Measurements from ENCODE around the gene AP4M1. TPM values are rescaled to one million over a fixed set of nuclear protein-coding genes. Genes with fewer than 3 reads are reported as not detected.

Gene AP4M1
- total and polyA plus RNA-seq, 2 donors (not counting 1 experiment from before 2014, with no cell fraction given): 17.2 to 19.6 TPM

GRCh38 chr7:100154651-100155491 is 53.4 kb downstream of the AP4M1 start:
- no peak for TF ChIP-seq EZH2 (IDR thresholded peaks at IDR 0.05; ENCODE audit: low read length, missing control alignments)
- TF ChIP-seq CTCF (conservative IDR thresholded peaks at IDR 0.05 in 1 of 2, IDR thresholded peaks at IDR 0.05 in 1 of 2; ENCODE audit: low read depth in 1 of 2, low read length in 2 of 2): no peak
- no peaks in the 10 kb centered on the region for H4K20me1 ChIP-seq (ENCODE audit: control insufficient read depth, extremely low read depth, insufficient read depth, low read length)
- H3K4me3 ChIP-seq (replicated peaks in 1 of 4; ENCODE audit: control extremely low read depth in 1 of 4, insufficient read depth in 1 of 4, low read depth in 3 of 4, low read length in 4 of 4): no peak overlapping the region
- no peak for DNase-seq (ENCODE audit: low read depth in 2 of 2)
- no peak overlapping the region for H3K9ac ChIP-seq (ENCODE audit: insufficient read depth, low read length)
- peaks cover 4% of the 10 kb centered on the region for H3K4me1 ChIP-seq (ENCODE audit: control insufficient read depth, extremely low read depth, insufficient read depth, low read length)
- no peak overlapping the region for H3K4me2 ChIP-seq (ENCODE audit: extremely low read depth, insufficient read depth, low read length)
- H3K9me3 ChIP-seq (ENCODE audit: control insufficient read depth, insufficient read depth, low read depth, low read length): no peaks in the 10 kb centered on the region
- H3K36me3 ChIP-seq (ENCODE audit: control insufficient read depth, insufficient read depth, low read length): peaks cover 19% of the 10 kb centered on the region
- no peak overlapping the region for H2AFZ ChIP-seq (ENCODE audit: low read length)
- H3K79me2 ChIP-seq (ENCODE audit: control insufficient read depth, insufficient read depth, low read length): peaks cover 8% of the 10 kb centered on the region
- H3K27ac ChIP-seq (ENCODE audit: insufficient read depth, low read length): no peak overlapping the region
- H3K27me3 ChIP-seq (ENCODE audit: control insufficient read depth, insufficient read depth, low read length): no peaks in the 10 kb centered on the region

- H3K36me3 ChIP-seq (ENCODE audit: control insufficient read depth, insufficient read depth, low read length): peaks cover 19% of the 10 kb centered on the region
- peaks cover 8% of the 10 kb centered on the region for H3K79me2 ChIP-seq (ENCODE audit: control insufficient read depth, insufficient read depth, low read length)
Measured at GRCh38 chr7:100155553-100156317, 54.3 kb downstream of the AP4M1 start.

More at GRCh38 chr7:100155553-100156317, 54.3 kb downstream of the AP4M1 start:
- no peaks in the 10 kb centered on the region for H3K27me3 ChIP-seq (ENCODE audit: control insufficient read depth, insufficient read depth, low read length)
- H2AFZ ChIP-seq (ENCODE audit: low read length): no peak overlapping the region
- no peak overlapping the region for H3K27ac ChIP-seq (ENCODE audit: insufficient read depth, low read length)
- H3K4me2 ChIP-seq (ENCODE audit: extremely low read depth, insufficient read depth, low read length): no peak overlapping the region
- H3K4me1 ChIP-seq (ENCODE audit: control insufficient read depth, extremely low read depth, insufficient read depth, low read length): peaks cover 4% of the 10 kb centered on the region
- no peaks in the 10 kb centered on the region for H4K20me1 ChIP-seq (ENCODE audit: control insufficient read depth, extremely low read depth, insufficient read depth, low read length)
- TF ChIP-seq EZH2 (IDR thresholded peaks at IDR 0.05; ENCODE audit: low read length, missing control alignments) (no peak), CTCF (conservative IDR thresholded peaks at IDR 0.05 in 1 of 2, IDR thresholded peaks at IDR 0.05 in 1 of 2; ENCODE audit: low read depth in 1 of 2, low read length in 2 of 2) (no peak)
- DNase-seq (ENCODE audit: low read depth in 2 of 2): no peak
- no peak overlapping the region for H3K4me3 ChIP-seq (replicated peaks in 1 of 4; ENCODE audit: control extremely low read depth in 1 of 4, insufficient read depth in 1 of 4, low read depth in 3 of 4, low read length in 4 of 4)
- H3K9me3 ChIP-seq (ENCODE audit: control insufficient read depth, insufficient read depth, low read depth, low read length): no peaks in the 10 kb centered on the region
- H3K9ac ChIP-seq (ENCODE audit: insufficient read depth, low read length): no peak overlapping the region

All from fibroblast of lung (primary cell).